ENCODE results near the gene PCNP.

The PCNP gene

GRCh38 chr3:101618726-101619125 lies 44.7 kb downstream of the PCNP start:
- Histone ChIP-seq H3F3A (ENCODE audit: control insufficient read depth, insufficient read depth) (peaks cover 8% of the 10 kb centered on the region; the same call in 1 of the 2 replicates), H3K36me3 (ENCODE audit: control insufficient read depth, low read length) (no peaks in the 10 kb centered on the region), H3K9me2 (replicated peaks; ENCODE audit: control insufficient read depth, low read length) (no peaks in the 10 kb centered on the region), H3K9me3 (ENCODE audit: control insufficient read depth, insufficient read depth, low read length) (no peaks in the 10 kb centered on the region), H3K27me3 (ENCODE audit: control insufficient read depth, low read length) (no peaks in the 10 kb centered on the region), H3K27ac (ENCODE audit: low read depth, low read length) (no peak overlapping the region), H3K4me3 (ENCODE audit: low read length) (no peak overlapping the region), H3K4me2 (ENCODE audit: low read length) (no peak overlapping the region), H4K20me1 (ENCODE audit: control insufficient read depth, insufficient read depth, low read depth, low read length) (no peaks in the 10 kb centered on the region), H3K79me2 (ENCODE audit: control insufficient read depth, low read length) (no peaks in the 10 kb centered on the region), H3K4me1 (ENCODE audit: control insufficient read depth, low read length) (peaks cover 40% of the 10 kb centered on the region)
- TF ChIP-seq EZH2phosphoT487 (IDR thresholded peaks at IDR 0.05; ENCODE audit: borderline replicate concordance, low read length) (no peak), CTCF (IDR thresholded peaks at IDR 0.05; ENCODE audit: low read depth, low read length, poor library complexity, severe bottlenecking) (no peak)

GRCh38 chr3:101619734-101620133 lies 45.8 kb downstream of the PCNP start:
- TF ChIP-seq CTCF (IDR thresholded peaks at IDR 0.05; ENCODE audit: low read depth, low read length, poor library complexity, severe bottlenecking) (no peak), EZH2phosphoT487 (IDR thresholded peaks at IDR 0.05; ENCODE audit: borderline replicate concordance, low read length) (no peak)
- no peaks in the 10 kb centered on the region for H4K20me1 ChIP-seq (ENCODE audit: control insufficient read depth, insufficient read depth, low read depth, low read length)

GRCh38 chr3:101623656-101624055 lies 49.7 kb downstream of the PCNP start:
- no peak for TF ChIP-seq CTCF (IDR thresholded peaks at IDR 0.05; ENCODE audit: low read depth, low read length, poor library complexity, severe bottlenecking)
- TF ChIP-seq EZH2phosphoT487 (IDR thresholded peaks at IDR 0.05; ENCODE audit: borderline replicate concordance, low read length) = no peak
- Histone ChIP-seq H3K9me2 (replicated peaks; ENCODE audit: control insufficient read depth, low read length) (no peaks in the 10 kb centered on the region), H3K4me2 (ENCODE audit: low read length) (no peak overlapping the region), H3K79me2 (ENCODE audit: control insufficient read depth, low read length) (no peaks in the 10 kb centered on the region), H3K4me1 (ENCODE audit: control insufficient read depth, low read length) (no peaks in the 10 kb centered on the region), H3K4me3 (ENCODE audit: low read length) (no peak overlapping the region), H3K27ac (ENCODE audit: low read depth, low read length) (no peak overlapping the region), H3K9me3 (ENCODE audit: control insufficient read depth, insufficient read depth, low read length) (peaks cover 5% of the 10 kb centered on the region; the same call in 1 of the 2 replicates), H3K36me3 (ENCODE audit: control insufficient read depth, low read length) (no peaks in the 10 kb centered on the region), H4K20me1 (ENCODE audit: control insufficient read depth, insufficient read depth, low read depth, low read length) (no peaks in the 10 kb centered on the region), H3F3A (ENCODE audit: control insufficient read depth, insufficient read depth) (no peaks in the 10 kb centered on the region), H3K27me3 (ENCODE audit: control insufficient read depth, low read length) (no peaks in the 10 kb centered on the region)

More at GRCh38 chr3:101619734-101620133, 45.8 kb downstream of the PCNP start:
- Histone ChIP-seq H3K27ac (ENCODE audit: low read depth, low read length) (no peak overlapping the region), H3K36me3 (ENCODE audit: control insufficient read depth, low read length) (no peaks in the 10 kb centered on the region), H3F3A (ENCODE audit: control insufficient read depth, insufficient read depth) (peaks cover 8% of the 10 kb centered on the region; the same call in 1 of the 2 replicates), H3K4me3 (ENCODE audit: low read length) (no peak overlapping the region), H3K9me3 (ENCODE audit: control insufficient read depth, insufficient read depth, low read length) (peaks cover under 1% of the 10 kb centered on the region; the same call in 1 of the 2 replicates), H3K4me2 (ENCODE audit: low read length) (no peak overlapping the region), H3K79me2 (ENCODE audit: control insufficient read depth, low read length) (no peaks in the 10 kb centered on the region), H3K27me3 (ENCODE audit: control insufficient read depth, low read length) (no peaks in the 10 kb centered on the region), H3K4me1 (ENCODE audit: control insufficient read depth, low read length) (peaks cover 30% of the 10 kb centered on the region), H3K9me2 (replicated peaks; ENCODE audit: control insufficient read depth, low read length) (no peaks in the 10 kb centered on the region)

Data from DOHH2 (cell line).